Muscle of leg (tissue), 11 donors: ENCODE results near the gene TALDO1. TPM values are rescaled to one million over a fixed set of nuclear protein-coding genes. Genes with fewer than 3 reads are reported as not detected.

Experiments
- DNase-seq: peaks from one replicate; pipeline ENCODE4 v3.0.0; 2013
- H3K27ac ChIP-seq: one replicate; pipeline ENCODE4 v1.5.1; 2013; ENCODE audit warnings: mild to moderate bottlenecking, low read length, control low read depth
- H3K27me3 ChIP-seq: one replicate; pipeline ENCODE4 v1.6.1; 2013; ENCODE audit warnings: low read length; ENCODE audit not compliant: control insufficient read depth, insufficient read depth
- H3K36me3 ChIP-seq: one replicate; pipeline ENCODE4 v1.6.1; 2013; ENCODE audit warnings: low read length; ENCODE audit not compliant: control insufficient read depth, insufficient read depth
- H3K4me1 ChIP-seq: one replicate; pipeline ENCODE4 v1.6.1; 2013; ENCODE audit warnings: low read length; ENCODE audit not compliant: control insufficient read depth, insufficient read depth
- H3K4me3 ChIP-seq: one replicate; pipeline ENCODE4 v1.5.1; 2013; ENCODE audit warnings: low read length, control low read depth
- H3K9me3 ChIP-seq: replicated peaks from 2 replicates; pipeline ENCODE4 v1.6.1; 2013; ENCODE audit warnings: low read depth, low read length; ENCODE audit not compliant: control insufficient read depth
- WGBS: methylation state at CpG from one replicate; pipeline ENCODE4 v1.1.5; 2013; ENCODE audit warnings: missing lambda C conversion rate; ENCODE audit not compliant: insufficient coverage; 5-methylcytosine and 5-hydroxymethylcytosine counted together
- polyA plus RNA-seq, 8 donors: library from polyadenylated mRNA; unstranded; fragments of 120-200 nt; gene quantifications; one replicate each; pipeline versions ENCODE4 v1.2.1 to v1.2.3, GENCODE V29; 2013; ENCODE audit warnings: inconsistent platforms in 1 of 8, low replicate concordance in 1 of 8; ENCODE audit not compliant: insufficient read length in 8 of 8, insufficient read depth in 1 of 8
- total RNA-seq: library from RNA; stranded (reverse); fragments of 120-200 nt; gene quantifications from one replicate; pipeline ENCODE4 v1.2.4, GENCODE V29; 2013

The TALDO1 gene
- total and polyA plus RNA-seq, 9 donors: 60.2 to 79.9 (median 70.8) TPM

- H3K27ac ChIP-seq: no peak overlapping the region
- no peaks in the 10 kb centered on the region for H3K4me1 ChIP-seq
- peaks cover 76% of the 10 kb centered on the region for H3K36me3 ChIP-seq
- 89% methylated on average over 3 of the region's 8 CpGs for WGBS
- DNase-seq: no peak
- H3K9me3 ChIP-seq: no peaks in the 10 kb centered on the region
- H3K27me3 ChIP-seq: no peaks in the 10 kb centered on the region
- H3K4me3 ChIP-seq: no peak overlapping the region
Measured at GRCh38 chr11:761526-762108, 14.4 kb downstream of the TALDO1 start.

- H3K27ac ChIP-seq: no peak overlapping the region
- no peak for DNase-seq
- no peaks in the 10 kb centered on the region for H3K9me3 ChIP-seq
- H3K27me3 ChIP-seq: no peaks in the 10 kb centered on the region
- WGBS: 50% methylated on average over 5 of the region's 10 CpGs
- H3K36me3 ChIP-seq: peaks cover 76% of the 10 kb centered on the region
- no peaks in the 10 kb centered on the region for H3K4me1 ChIP-seq
- H3K4me3 ChIP-seq: no peak overlapping the region
Measured at GRCh38 chr11:762421-763072, 15.3 kb downstream of the TALDO1 start.

GRCh38 chr11:763073-763463, 15.8 kb downstream of the TALDO1 start:
- WGBS: 84% methylated on average over 5 of the region's 24 CpGs
- Histone ChIP-seq H3K4me3 (no peak overlapping the region), H3K27ac (no peak overlapping the region), H3K9me3 (no peaks in the 10 kb centered on the region), H3K4me1 (no peaks in the 10 kb centered on the region), H3K36me3 (peaks cover 74% of the 10 kb centered on the region), H3K27me3 (no peaks in the 10 kb centered on the region)
- no peak for DNase-seq

- no peak overlapping the region for H3K4me3 ChIP-seq
- H3K4me1 ChIP-seq: no peaks in the 10 kb centered on the region
- H3K27me3 ChIP-seq: no peaks in the 10 kb centered on the region
- no peaks in the 10 kb centered on the region for H3K9me3 ChIP-seq
- WGBS: 86% methylated on average over 17 of the region's 22 CpGs
- peaks cover 74% of the 10 kb centered on the region for H3K36me3 ChIP-seq
- DNase-seq: no peak
- no peak overlapping the region for H3K27ac ChIP-seq
Measured at GRCh38 chr11:763549-764321, 16.5 kb downstream of the TALDO1 start.

- Histone ChIP-seq H3K4me3 (no peak overlapping the region), H3K27me3 (no peaks in the 10 kb centered on the region), H3K36me3 (peaks cover 72% of the 10 kb centered on the region), H3K9me3 (no peaks in the 10 kb centered on the region), H3K27ac (no peak overlapping the region), H3K4me1 (no peaks in the 10 kb centered on the region)
- DNase-seq: no peak
- 84% methylated on average over 14 of the region's 18 CpGs for WGBS
Measured at GRCh38 chr11:764322-765024, 17.2 kb downstream of the TALDO1 start.

GRCh38 chr11:765025-765801, 17.9 kb downstream of the TALDO1 start:
- 69% methylated on average over 11 of the region's 19 CpGs for WGBS
- Histone ChIP-seq H3K36me3 (peaks cover 70% of the 10 kb centered on the region), H3K4me1 (no peaks in the 10 kb centered on the region), H3K27ac (no peak overlapping the region), H3K9me3 (no peaks in the 10 kb centered on the region), H3K4me3 (no peak overlapping the region), H3K27me3 (no peaks in the 10 kb centered on the region)
- DNase-seq: no peak

GRCh38 chr11:765802-766091, 18.5 kb downstream of the TALDO1 start:
- H3K9me3 ChIP-seq: no peaks in the 10 kb centered on the region
- WGBS: 91% methylated on average over 4 of the region's 8 CpGs
- peaks cover 72% of the 10 kb centered on the region for H3K36me3 ChIP-seq
- no peak overlapping the region for H3K27ac ChIP-seq
- DNase-seq: no peak
- no peaks in the 10 kb centered on the region for H3K4me1 ChIP-seq
- no peaks in the 10 kb centered on the region for H3K27me3 ChIP-seq
- H3K4me3 ChIP-seq: no peak overlapping the region

- 73% methylated on average over 3 of the region's 11 CpGs for WGBS
- no peak for DNase-seq
Measured at GRCh38 chr11:766106-766935, 19.1 kb downstream of the TALDO1 start.

GRCh38 chr11:766936-767210, 19.6 kb downstream of the TALDO1 start:
- WGBS: 100% methylated on average over 1 of the region's 2 CpGs
- Histone ChIP-seq H3K4me3 (no peak overlapping the region), H3K27ac (no peak overlapping the region), H3K27me3 (no peaks in the 10 kb centered on the region), H3K4me1 (no peaks in the 10 kb centered on the region), H3K9me3 (no peaks in the 10 kb centered on the region), H3K36me3 (peaks cover 74% of the 10 kb centered on the region)
- DNase-seq: no peak

More at GRCh38 chr11:766106-766935, 19.1 kb downstream of the TALDO1 start:
- H3K9me3 ChIP-seq: no peaks in the 10 kb centered on the region
- H3K4me1 ChIP-seq: no peaks in the 10 kb centered on the region
- H3K36me3 ChIP-seq: peaks cover 74% of the 10 kb centered on the region
- no peak overlapping the region for H3K27ac ChIP-seq
- no peaks in the 10 kb centered on the region for H3K27me3 ChIP-seq
- no peak overlapping the region for H3K4me3 ChIP-seq
